Measurements from ENCODE around the gene CCDC134. TPM values are rescaled to one million over a fixed set of nuclear protein-coding genes. Genes with fewer than 3 reads are reported as not detected.

The CCDC134 gene
- total and polyA plus RNA-seq, 2 of the 13 experiments (the other 11 are each of a cell fraction or from before 2014, with no cell fraction given): 4.8 to 17.4 TPM

DNA sequence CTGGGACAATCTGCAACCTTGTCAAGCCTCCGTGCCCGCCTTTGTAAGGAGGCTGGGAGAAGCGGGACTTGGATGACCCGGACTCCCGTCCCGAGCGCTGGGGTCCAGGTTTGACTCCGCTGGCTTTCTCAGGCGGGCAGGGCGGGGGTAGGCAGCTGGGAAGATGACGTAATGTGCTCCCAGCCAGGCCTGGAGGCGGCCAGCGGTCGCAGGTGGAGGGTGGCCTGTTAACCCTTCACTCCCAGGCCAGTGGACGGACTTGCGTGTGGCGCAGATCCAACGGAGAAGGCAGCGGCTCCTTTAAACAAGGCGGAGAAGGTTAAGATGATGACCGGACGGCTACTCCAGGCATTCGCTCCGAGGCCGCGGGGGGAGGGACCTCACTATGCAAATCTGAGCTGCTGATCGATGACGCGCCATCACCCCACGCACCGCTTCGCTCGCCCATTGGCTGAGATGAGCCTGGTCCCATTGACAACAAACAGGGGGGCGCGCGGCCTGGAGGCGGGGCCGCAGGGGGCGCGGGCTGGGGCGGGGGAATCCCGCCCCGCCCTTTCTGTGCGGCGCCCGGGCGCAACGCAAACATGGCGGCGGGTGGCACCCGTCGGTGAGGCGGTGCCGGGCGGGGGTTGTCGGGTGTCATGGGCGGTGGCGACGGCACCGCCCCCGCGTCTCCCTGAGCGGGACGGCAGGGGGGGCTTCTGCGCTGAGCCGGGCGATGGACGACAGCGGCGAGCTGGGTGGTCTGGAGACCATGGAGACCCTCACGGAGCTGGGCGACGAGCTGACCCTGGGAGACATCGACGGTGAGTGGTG, 32.3 kb downstream of the CCDC134 start, which contains the start of gene SREBF2 (continued):
- TF ChIP-seq ZNF879 (CRISPR knock-in tag; IDR thresholded peaks at IDR 0.05) (peak; percentile 82; the same call in 1 of the 2 replicates), ZNF768 (CRISPR knock-in tag; IDR thresholded peaks at IDR 0.05) (peak; percentile 28; the same call in 1 of the 2 replicates), ZNF562 (CRISPR knock-in tag; IDR thresholded peaks at IDR 0.05; ENCODE audit: borderline replicate concordance) (no peak), ZNF205 (CRISPR knock-in tag; IDR thresholded peaks at IDR 0.05) (no peak; the same call in 1 of the 2 replicates), SIN3A (IDR thresholded peaks at IDR 0.05; ENCODE audit: borderline replicate concordance, low read depth, low read length) (peak; percentile 92; the same call in 1 of the 2 replicates), ARID2 (CRISPR knock-in tag; IDR thresholded peaks at IDR 0.05; ENCODE audit: borderline replicate concordance) (peak; percentile 98), ZNF775 (CRISPR knock-in tag; IDR thresholded peaks at IDR 0.05; ENCODE audit: borderline replicate concordance) (peak; percentile 30; the same call in 1 of the 2 replicates), ZNF878 (CRISPR knock-in tag; IDR thresholded peaks at IDR 0.05) (peak; percentile 84), SAP130 (CRISPR knock-in tag; IDR thresholded peaks at IDR 0.05; ENCODE audit: low read depth) (peak; percentile 83), KMT2A (CRISPR knock-in tag; IDR thresholded peaks at IDR 0.05) (peak; percentile 11), HNF4G (IDR thresholded peaks at IDR 0.05; ENCODE audit: borderline replicate concordance, low read depth, low read length) (peak; percentile 32; the same call in 1 of the 2 replicates), HNF4G (CRISPR knock-in tag; IDR thresholded peaks at IDR 0.05; ENCODE audit: borderline replicate concordance, low read depth) (no peak; the same call in 1 of the 2 replicates), SALL2 (CRISPR knock-in tag; IDR thresholded peaks at IDR 0.05) (peak; percentile 77), ZNF256 (CRISPR knock-in tag; conservative IDR thresholded peaks at IDR 0.05) (no peak), RAD21 (CRISPR knock-in tag; IDR thresholded peaks at IDR 0.05) (peak; percentile 23; the same call in 1 of the 2 replicates), FOSL2 (CRISPR knock-in tag; IDR thresholded peaks at IDR 0.05) (peak; percentile 67), POLR2AphosphoS5 (IDR thresholded peaks at IDR 0.05; ENCODE audit: low read depth, low read length) (peak; percentile 79), CREB1 (IDR thresholded peaks at IDR 0.05) (peak; percentile 96), CREB1 (CRISPR knock-in tag; IDR thresholded peaks at IDR 0.05) (peak; percentile 96)
- TF ChIP-seq, protein P1, sequence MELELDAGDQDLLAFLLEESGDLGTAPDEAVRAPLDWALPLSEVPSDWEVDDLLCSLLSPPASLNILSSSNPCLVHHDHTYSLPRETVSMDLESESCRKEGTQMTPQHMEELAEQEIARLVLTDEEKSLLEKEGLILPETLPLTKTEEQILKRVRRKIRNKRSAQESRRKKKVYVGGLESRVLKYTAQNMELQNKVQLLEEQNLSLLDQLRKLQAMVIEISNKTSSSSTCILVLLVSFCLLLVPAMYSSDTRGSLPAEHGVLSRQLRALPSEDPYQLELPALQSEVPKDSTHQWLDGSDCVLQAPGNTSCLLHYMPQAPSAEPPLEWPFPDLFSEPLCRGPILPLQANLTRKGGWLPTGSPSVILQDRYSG (CRISPR knock-in tag; IDR thresholded peaks at IDR 0.05): no peak
- TF ChIP-seq, protein P2, sequence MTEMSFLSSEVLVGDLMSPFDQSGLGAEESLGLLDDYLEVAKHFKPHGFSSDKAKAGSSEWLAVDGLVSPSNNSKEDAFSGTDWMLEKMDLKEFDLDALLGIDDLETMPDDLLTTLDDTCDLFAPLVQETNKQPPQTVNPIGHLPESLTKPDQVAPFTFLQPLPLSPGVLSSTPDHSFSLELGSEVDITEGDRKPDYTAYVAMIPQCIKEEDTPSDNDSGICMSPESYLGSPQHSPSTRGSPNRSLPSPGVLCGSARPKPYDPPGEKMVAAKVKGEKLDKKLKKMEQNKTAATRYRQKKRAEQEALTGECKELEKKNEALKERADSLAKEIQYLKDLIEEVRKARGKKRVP (CRISPR knock-in tag; IDR thresholded peaks at IDR 0.05): peak; percentile 19 to 92; a peak in 3 of 4 replicates
- TF ChIP-seq, protein P3, sequence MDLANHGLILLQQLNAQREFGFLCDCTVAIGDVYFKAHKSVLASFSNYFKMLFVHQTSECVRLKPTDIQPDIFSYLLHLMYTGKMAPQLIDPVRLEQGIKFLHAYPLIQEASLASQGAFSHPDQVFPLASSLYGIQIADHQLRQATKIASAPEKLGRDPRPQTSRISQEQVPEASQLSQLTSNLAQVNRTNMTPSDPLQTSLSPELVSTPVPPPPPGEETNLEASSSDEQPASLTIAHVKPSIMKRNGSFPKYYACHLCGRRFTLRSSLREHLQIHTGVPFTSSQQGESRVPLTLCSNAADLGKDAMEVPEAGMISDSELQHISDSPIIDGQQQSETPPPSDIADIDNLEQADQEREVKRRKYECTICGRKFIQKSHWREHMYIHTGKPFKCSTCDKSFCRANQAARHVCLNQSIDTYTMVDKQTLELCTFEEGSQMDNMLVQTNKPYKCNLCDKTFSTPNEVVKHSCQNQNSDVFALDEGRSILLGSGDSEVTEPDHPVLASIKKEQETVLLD (CRISPR knock-in tag; IDR thresholded peaks at IDR 0.05; ENCODE audit: low read depth): peak; percentile 92
- TF ChIP-seq, protein P4, sequence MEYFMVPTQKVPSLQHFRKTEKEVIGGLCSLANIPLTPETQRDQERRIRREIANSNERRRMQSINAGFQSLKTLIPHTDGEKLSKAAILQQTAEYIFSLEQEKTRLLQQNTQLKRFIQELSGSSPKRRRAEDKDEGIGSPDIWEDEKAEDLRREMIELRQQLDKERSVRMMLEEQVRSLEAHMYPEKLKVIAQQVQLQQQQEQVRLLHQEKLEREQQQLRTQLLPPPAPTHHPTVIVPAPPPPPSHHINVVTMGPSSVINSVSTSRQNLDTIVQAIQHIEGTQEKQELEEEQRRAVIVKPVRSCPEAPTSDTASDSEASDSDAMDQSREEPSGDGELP (IDR thresholded peaks at IDR 0.05; ENCODE audit: borderline replicate concordance, low read depth): peak; percentile 97
- TF ChIP-seq, protein P5, sequence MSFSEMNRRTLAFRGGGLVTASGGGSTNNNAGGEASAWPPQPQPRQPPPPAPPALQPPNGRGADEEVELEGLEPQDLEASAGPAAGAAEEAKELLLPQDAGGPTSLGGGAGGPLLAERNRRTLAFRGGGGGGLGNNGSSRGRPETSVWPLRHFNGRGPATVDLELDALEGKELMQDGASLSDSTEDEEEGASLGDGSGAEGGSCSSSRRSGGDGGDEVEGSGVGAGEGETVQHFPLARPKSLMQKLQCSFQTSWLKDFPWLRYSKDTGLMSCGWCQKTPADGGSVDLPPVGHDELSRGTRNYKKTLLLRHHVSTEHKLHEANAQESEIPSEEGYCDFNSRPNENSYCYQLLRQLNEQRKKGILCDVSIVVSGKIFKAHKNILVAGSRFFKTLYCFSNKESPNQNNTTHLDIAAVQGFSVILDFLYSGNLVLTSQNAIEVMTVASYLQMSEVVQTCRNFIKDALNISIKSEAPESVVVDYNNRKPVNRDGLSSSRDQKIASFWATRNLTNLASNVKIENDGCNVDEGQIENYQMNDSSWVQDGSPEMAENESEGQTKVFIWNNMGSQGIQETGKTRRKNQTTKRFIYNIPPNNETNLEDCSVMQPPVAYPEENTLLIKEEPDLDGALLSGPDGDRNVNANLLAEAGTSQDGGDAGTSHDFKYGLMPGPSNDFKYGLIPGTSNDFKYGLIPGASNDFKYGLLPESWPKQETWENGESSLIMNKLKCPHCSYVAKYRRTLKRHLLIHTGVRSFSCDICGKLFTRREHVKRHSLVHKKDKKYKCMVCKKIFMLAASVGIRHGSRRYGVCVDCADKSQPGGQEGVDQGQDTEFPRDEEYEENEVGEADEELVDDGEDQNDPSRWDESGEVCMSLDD (CRISPR knock-in tag; IDR thresholded peaks at IDR 0.05; ENCODE audit: borderline replicate concordance): no peak
